ENCODE results near the gene OTULIN.

OTULIN gene

DNA sequence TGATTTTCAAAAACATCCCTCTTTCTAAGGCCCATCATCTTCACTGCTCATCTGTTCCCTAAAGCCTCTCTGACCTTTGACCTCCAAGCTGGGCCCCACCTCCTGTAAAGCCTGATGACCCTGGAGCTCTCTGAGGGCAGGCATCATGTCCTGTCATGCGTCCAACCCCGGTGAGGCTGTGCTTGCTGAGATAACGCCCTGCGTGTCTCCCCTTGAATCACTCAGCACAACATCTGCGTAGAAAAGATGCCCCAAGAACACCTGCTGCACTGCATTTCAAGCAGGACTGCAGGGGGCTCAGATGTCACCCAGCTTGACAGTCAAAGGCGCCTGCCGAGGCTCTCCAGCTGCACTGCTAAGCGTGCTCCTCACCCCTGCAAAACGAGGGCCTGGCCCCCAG is 78.0 kb downstream of the OTULIN start:
- no peak for DNase-seq (ENCODE audit: low read depth in 3 of 3)

- DNase-seq (ENCODE audit: low read depth in 3 of 3): no peak
These were observed 79.2 kb downstream of the OTULIN start for GRCh38 chr5:14743601-14744295.

DNA sequence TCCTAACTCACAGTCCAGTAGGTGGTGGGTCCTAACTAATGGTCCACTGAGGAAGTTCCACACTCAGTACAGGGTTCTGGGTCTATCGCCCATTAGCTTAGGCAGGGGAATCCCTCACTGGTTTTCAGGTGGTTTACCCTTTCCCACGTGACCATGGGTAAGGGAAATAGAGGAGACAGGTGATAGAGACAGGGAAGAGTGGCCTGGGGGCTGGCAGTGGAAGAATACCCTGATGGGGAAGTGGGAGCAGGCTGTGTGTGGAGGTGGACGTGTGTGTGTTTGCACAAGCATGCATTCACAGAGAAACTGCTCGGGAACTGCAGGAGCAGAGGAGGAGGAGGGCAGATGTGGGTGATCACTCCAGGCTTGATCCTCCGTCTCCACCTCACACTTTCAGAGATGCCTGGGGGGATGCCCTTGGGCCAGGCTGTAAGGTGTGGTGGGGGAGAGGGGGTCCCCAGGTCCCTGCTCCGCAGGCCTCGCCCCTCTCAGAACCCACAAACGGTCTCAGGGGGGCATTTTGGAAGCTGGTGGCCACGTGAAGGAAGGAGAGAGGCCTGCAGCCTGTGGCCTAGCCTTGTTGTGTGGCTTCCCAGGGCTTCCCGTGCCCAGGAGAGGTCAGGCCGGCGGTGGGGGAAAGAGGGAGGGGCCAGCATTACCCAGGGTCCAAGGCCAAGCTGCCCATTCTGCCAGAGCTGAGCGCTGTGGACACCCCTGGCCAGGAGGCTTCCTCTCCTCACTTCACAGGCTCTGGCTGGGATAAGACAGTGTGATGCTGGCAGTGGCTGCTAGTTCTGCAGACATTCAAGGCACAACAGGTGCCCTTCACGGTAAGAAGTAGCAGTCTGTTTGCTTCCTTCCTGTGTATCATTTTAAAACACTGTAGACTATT is 80.0 kb downstream of the OTULIN start:
- no peak for DNase-seq (ENCODE audit: low read depth in 3 of 3)

DNA sequence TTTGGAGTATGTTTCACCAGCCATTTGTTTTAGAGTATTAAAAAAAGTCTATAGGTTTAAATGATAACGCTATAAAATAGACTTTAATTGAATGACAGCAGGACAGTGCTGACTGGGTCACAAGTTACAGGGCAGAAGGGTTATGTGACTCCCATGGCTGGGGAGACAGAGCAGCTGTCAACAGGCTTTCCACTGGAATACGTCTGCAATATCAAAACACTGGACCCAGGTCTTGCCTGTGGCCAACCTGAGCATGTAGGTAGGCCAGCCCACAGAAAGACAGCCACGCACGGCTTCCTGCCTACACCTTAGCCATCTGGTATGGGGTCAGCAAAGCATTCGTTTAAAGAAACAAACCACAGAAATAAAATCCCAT is 80.7 kb downstream of the OTULIN start:
- no peak for DNase-seq (ENCODE audit: low read depth in 3 of 3)

- DNase-seq (ENCODE audit: low read depth in 3 of 3): no peak
These were observed 81.2 kb downstream of the OTULIN start for GRCh38 chr5:14745753-14746152.

- DNase-seq (ENCODE audit: low read depth in 3 of 3): no peak
These were observed 83.8 kb downstream of the OTULIN start for GRCh38 chr5:14748180-14748900.

Data from stimulated activated CD4-positive, alpha-beta T cell treated with anti-CD3 and anti-CD28 coated beads, TNF-alpha, amount 100 ng/mL, for 4 hours (primary cell).